ENCODE measurements around the gene GOLGA7B.

The GOLGA7B gene

DNA sequence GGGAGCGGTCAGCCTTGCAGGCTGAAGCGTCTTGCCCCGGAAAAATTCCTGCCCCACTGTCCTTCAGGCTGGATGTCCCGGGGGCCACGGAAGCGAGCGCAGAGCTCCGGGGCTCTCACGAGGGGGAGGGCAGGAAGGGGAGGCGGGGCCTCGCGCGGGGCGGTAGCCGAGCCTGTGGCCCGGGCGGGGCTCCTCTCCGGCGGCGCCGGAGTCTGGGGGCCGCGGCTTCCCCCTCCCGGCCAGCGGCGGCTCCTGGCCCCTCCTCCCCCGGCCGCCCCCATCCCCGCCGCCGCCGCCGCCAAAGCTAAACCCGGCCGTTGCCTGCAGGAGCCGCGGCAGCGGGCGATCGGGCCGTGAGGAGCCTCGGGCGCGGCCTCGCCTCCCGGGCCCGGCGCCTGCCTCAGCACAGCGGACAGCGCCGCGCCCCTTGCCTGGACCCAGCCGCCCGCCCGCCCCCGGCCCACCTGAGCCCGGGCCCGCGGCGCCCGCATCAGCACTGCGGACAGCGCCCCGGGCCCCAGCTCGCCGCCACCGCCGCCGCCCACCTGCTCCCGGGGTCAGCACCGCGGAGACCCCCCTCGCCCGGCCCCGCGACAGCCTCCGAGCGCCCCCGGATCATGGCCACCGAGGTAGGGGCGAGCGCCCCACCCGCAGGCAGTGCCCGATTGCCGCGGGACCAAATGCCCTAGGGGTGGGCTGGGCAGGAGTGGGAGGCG, at the start of gene GOLGA7B:
Gene GOLGA7B (plus strand): TSS at position 157 of the 716 bp plus-strand sequence. CDS start 461 bp downstream, at position 618.
- ATAC-seq: peak; percentile 76
- peak; percentile 67 for DNase-seq

DNA sequence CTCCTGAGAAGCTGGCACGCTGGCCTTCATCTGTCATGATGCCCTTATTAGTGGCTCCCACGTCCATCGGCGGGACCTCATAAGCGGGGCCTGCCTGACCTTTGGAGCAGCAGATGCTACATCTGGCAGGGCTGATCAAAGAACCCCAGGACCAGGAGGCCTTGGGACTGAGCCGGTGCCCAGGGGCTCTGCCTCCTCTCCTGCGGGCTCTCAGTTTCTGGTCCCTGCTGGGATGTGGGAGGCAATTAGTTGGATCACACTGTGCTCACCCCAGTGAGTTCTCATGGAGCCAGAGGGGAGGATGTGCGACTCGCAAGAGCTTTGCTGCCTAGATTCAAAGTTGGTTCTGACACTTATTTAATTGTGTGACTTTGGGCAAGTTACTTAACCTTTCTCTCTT, 49.2 kb upstream of the GOLGA7B start:
- DNase-seq (no peak), ATAC-seq (no peak)

DNA sequence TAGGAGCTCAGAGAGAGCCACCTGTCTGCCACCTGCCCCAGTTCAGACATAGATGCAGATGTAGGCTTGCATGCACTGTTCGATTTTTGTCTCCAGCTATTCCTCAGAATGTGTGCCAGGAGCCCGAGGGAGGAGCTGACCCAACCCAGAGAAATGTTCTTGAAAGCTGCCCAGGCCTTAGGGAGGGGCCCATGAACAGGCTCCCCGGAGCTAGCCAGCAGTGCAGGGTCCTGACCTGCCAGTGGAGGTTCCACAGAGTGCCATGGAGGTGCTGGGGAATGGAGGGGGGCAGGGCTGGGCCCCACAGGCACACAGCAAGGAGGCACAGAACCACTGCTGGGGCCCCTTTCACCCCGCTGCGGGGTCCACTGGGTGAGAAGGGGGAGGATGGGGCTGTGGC, 48.2 kb upstream of the GOLGA7B start:
- ATAC-seq (no peak), DNase-seq (no peak)

DNA sequence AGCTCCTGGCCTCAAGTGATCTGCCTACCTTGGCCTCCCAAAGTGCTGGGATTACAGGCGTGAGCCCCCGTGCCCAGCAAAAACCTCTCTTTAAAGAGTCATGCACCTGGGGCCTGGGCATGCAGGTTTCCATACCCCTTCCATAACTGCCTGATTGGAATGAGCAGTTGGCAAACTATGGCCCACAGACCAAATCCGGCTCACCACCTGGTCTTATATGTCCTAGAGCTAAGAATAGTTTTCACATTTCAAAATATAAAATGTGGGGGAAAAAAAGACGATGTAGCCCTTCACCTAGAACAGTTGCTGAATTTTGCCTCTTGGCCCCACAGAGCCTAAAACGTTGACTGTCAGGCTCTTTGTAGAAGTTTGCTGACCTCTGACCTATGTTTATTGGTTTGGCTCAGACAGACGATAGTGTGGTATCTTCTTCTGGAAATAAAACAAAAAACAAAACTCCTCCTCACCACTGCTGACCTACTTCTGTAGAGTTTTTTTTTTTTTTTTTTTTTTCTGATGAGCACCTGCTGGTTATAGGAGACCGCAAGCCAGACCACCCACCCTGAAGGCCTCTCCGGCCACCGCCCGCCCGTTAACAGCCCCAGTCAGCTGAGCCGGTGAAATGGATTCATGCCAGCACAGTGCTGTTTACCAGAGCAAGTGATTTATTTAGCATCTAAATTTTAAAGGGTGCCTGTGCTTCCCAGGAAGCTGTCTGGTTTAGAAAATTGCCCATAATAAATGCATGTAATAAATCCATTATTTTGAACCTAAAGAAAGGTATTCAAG, 44.4 kb upstream of the GOLGA7B start:
- no peak for ATAC-seq
- DNase-seq: no peak

DNA sequence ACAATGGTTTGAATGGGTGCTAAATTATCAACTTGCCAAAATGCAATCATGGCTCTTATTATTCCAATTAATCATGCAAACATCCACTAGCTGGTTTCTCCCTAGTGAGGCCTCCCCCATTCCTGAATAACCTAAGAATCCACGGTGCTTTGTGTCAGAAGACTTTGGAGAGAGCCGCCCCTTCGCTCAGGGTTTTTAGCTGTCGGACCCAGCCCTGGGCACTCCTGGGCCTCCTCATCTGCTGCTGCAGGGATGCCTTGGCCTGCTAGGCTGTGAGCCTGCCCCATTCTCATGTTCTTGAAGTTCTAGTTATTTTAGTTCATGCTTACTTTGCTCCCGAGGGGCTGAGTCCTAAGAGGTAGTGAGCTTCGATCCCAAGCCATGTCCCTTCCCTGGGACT, 43.7 kb upstream of the GOLGA7B start:
- no peak for ATAC-seq
- DNase-seq: no peak

DNA sequence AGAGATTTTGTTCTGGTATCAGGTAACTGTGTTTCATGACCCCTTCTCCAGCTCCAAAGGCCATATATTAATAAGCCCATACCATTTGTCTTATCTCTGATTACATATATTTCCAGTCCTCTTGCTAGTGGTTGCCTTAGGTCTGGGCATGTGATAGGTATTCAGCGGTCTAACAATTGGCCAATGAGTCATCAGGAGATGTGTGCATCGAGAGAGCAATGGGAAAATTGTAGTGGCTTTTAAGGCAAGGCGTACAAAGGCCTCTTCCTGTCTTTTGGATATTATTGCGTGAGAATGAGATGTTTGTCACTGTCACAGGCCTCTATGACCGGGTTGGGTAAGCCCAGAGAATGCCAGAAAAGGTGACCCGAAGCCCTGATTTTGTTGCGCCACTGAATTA, 39.2 kb upstream of the GOLGA7B start:
- ATAC-seq (no peak), DNase-seq (no peak)

DNA sequence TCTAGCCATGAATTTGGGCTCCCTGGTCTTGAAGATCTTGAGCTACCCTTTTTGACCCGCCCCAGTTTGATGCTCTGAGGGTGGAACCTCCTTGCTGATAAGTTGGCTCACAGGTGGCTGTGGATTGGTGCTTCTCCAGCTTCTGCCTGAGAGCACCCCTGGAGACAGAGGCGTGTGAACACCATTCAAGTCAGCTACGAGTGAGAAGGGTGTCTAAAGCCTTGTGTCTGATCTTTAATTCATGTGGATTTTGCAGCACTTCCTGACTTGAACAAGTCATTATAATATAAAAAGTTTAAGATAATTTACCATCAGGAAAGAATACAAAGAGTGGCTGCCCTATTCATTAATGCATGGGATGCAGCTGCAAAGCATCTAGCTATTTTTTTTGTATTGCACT, 37.7 kb upstream of the GOLGA7B start:
- no peak for ATAC-seq
- no peak for DNase-seq

DNA sequence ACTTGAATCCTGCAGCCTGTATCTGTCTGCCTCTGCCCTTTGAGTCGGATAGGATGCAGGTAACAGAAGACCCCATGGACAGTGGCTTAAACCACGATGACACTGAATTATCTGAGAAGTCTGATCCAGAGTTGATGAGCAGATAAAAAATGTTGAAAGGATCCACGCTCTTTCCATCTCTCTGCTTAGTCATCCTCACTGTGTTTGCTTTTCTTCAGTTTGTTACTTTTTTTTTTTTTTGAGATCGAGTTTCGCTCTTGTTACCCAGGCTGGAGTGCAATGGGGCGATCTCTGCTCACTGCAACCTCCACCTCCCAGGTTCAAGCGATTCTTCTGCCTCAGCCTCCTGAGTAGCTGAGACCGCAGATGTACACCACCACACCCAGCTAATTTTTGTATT, 36.9 kb upstream of the GOLGA7B start:
- ATAC-seq (no peak), DNase-seq (no peak)

DNA sequence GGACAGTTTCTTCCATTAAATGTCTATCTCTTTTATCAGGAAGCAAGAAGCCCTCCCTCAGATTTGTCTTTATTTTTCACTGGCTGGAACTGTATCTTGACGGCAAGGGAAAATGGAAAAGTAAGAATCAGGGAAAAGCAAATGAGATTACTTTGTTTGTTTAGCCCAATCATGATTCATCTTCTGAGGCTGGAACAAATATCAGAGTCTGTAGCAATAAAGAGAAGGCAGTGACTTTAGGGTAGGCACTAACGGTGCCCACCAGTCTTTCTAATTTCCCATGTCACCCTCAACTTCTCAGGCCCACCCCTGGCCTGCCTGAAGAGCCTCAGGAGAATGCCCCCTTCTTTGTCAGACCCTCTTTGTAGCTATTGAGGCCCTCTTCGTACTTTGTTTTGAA, 36.3 kb upstream of the GOLGA7B start:
- DNase-seq (no peak), ATAC-seq (no peak)

DNA sequence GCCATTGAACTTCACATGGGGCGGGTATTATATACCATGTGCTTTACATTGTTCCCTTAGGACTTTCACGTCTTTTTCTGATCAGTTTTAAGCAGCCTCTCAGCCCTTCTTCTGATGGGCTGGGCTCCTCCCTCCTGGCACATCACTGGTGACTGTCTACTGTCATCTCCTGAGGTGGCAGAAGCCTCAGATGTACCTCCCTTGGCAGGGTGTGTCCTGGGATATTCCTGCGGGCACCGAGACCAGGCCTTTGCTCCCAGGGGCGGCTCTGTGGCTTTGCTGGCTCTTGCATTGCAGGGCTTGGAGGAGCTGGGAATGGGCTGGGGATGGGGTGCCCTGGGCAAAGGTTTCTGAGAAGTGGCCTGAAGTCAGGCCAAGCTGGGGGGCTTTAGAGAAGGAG, 34.6 kb upstream of the GOLGA7B start:
- ATAC-seq: no peak
- no peak for DNase-seq

DNA sequence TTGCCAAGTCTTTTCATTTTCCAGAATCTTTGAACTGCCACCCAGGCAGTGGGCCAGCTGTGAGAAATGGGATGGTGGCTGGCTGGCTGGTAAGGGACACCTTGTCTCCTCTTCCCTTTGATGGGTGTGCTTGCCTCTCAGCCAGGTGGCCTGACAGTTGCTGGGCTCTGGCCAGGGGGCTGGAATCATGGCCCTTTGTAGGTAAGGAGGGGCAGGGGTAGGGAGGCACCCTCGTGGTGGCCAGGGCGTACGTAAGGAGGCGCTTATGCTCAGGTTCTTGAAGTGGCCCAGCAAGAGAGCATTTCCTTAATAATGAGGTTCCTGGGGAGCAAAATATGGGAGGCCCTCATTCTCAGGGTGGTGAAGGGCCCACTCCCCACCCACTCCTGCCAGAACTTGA, 33.0 kb upstream of the GOLGA7B start:
- DNase-seq (no peak), ATAC-seq (no peak)

DNA sequence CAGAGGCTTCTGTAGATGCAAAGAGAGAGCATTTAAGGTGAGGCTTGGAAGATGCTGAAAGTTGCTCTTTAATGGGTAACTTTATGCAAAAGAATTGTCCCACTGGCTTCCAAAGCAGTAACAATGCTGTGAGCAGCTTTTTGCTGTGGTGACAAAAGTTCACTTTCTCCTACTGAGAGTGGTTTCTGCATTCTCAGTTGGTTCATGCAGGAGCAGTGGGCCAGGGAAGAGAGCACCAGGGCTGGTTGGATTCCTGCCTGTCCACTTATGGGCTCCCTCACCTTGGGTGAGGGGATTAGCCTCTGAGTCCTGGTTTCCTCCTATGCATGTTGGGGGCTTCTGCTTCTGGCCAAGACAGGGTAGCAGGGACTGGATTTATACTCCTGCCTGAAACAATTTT, 31.1 kb upstream of the GOLGA7B start:
- ATAC-seq: no peak

DNA sequence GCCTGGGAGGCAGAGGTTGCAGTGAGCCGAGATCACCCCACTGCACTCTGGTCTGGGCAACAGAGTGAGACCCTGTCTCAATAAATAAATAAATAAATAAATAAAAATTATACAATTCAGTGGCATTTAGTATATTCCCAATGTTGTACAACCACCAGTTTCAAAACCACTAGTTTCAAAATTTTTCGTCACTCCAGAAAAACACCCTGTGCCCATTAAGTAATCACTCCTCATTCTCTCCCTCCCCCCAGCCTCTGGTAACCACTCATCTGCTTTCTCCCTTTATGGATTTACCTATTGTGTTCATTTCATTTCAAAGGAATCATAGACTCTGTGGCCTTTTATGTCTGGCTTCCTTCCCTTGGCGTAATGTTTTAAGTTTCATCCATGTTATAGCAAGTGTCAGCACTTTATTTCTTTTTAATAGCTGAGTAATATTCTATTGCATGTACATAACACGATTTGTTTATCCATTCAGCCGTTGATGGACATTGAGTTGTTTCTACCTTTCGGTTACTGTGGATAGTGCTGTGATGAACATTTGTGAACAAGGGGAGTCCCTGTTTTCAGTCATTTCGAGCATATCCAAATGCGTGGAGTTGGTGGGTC, 29.4 kb upstream of the GOLGA7B start:
- ATAC-seq (no peak), DNase-seq (no peak)

More for the DNA sequence above, 31.1 kb upstream of the GOLGA7B start:
- DNase-seq: no peak

DNA sequence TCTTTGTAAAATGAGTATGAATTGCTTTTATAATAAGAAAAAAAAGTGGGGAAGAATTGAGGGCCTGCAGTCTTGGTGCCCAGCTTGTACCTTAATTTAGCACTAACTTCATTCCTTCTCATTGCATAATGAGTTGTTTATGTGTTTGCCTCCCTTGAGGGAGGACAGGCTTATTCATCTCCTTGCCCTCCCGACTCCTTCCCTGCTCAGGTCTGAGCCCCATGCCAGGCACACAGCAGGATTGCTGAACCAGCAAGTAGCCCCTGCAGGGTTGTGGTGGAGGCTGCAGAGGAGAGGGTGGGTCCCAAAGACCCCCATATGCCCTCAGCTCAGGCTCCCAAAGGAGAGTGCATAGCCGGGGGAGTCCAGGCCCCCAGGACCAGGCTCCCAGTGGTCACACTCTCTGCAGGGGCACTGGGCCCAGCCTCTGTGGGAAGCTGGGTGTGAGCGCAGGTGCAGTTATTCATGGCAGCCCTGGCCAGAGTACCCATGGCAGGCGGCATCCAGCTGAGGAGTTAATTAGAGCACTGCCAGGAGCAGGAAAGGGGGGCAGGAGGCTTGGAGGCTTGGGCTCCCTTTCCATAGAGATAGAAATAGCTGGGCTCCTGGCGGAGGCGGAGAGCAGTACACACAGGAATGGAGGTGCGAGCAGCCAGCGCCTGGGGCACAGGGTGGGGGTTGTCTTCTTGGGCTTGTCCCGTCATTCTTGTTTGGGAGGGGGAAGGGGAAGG, 28.2 kb upstream of the GOLGA7B start:
- DNase-seq: no peak
- no peak for ATAC-seq

DNA sequence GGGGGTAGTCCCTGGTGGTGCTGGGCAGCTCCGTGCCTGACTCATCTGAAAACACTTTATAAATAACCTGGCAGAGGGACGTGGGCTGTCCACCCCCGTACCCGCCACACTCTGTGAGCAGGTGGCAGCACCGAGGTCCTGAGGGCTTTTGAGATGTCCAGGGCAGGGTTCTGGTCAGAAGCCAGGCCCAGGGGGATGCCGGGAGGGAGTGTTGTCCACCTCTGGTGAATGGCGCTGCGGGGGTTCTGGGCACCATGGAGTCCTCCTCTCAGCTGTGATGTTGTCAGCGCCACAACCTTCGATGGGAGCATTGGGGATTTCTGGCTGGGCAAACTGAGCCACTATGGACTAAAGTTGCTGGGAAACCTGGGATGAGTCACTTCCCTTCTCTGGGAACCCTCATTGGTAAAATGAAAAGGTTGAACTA, 27.4 kb upstream of the GOLGA7B start:
- ATAC-seq: peak; percentile 36
- no peak for DNase-seq

DNA sequence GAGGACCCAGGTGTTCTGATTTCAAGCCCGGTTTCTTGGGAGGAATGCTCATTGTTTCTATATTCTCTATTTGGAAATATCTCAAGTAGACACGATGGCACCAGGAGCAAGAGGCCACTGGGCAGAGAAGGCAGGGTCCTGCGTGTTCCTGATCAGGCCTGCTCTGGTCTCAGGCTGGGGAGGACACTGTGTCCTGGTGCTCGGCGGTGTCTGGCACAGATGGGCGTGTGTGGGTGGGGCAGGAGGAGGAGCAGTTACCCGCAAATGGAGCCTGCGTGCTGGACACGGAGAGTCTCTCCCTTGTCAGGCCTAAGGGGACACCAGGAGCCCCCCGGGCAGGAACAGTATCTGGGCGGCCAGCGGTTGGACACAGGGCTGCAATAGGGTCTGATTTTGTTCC, 25.9 kb upstream of the GOLGA7B start:
- no peak for DNase-seq
- no peak for ATAC-seq

DNA sequence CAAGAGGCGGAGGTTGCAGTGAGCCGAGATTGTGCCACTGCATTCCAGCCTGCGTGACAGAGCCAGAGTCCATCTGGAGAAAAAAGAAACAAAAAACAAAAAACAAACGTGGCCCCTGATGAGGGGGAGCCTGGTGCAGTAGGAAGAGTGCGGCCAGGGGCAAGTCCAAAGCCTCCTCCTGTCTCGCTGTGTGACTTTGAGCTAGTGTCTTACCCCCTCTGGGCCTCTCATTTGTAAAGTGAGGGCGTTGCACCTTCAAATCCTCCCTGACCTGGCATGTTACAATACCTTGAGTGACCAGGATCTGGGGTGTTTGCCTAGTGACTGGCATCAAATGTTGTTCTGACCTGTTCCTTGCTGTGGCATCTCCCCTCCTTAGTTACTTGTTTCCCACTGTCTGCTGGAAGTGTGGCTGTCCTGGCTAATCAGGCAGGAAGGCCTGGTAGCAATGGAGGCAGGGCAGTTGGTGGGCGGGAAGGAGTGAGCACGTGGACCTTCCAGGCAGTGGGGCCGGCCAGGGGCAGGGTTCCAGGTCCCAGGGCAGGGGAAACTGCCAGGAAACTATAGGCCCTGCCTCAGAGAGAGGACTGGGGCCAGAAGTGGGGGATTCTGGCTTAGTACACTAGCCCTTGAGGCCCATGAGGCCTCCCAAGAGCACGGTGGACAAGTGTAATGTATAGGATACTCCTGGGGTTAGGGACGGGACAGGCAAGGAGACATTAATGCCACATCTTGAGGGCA, 24.5 kb upstream of the GOLGA7B start:
- DNase-seq (no peak), ATAC-seq (no peak)

DNA sequence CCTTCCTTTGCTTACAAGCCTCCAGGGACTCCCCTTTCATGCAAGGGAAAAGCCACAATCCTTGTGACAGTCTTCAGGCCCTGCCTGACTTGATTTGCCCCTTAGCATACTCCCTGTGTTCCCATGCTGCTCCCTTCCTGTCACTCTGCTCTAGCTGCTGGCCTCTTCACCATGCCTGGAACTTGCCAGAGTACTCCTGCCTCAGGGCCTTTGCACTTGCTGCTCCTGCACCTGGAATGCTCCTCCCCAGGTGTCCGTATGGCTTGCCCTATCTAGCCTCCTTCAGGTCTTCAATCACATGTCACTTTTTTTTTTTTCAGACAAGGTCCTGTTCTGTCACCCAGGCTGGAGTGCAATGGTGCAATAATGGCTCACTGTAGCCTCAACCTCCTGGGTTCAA, 22.8 kb upstream of the GOLGA7B start:
- no peak for ATAC-seq
- no peak for DNase-seq

DNA sequence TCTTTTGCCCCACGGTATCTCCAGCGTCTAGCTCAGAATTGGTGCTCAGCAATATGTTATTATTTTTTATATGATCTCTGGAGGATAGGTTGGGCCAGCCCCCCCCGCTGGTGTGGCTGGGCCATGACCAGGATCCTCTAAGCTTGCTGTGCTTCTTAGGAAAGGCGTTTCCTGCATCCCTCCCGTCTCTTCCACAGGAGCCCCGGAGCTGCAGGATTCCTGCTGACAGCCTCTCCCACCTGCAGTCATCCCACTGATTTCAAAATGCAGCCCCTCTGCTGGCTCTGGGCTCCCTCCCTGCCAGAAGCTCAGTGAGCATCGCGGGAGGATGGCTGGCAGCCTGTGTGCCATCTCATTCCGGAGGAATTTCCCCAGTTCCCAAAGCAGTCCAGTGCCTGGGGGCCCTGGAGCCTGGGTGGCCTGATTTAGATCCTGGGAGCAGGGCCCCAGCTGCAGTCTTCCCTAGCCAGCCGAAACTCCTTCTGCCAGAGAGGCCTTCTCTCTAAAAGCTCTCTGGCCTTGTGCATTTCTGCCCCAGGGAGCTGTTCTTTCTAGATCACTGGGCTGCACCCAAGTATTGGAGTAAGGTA, 21.8 kb upstream of the GOLGA7B start:
- ATAC-seq (no peak), DNase-seq (no peak)

DNA sequence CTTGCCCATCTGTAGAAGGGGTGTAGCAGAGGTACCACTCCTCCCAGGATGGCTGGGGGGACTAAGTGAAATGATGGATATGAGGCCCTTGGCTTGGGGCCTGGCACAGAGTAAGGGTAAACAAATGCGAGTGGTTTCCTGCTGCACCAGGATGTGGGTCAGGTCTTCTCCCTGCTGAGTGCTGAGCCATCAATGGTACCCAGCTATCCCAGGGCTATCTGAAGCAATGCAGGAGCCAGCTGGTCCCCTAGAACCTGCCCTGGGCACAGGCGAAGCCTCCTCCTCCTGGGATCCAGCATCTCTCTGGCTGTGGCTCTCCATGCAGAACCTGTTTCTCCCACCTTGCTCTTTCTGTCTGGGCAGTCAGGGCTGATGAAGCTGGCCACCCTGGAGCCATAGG, 20.9 kb upstream of the GOLGA7B start:
- DNase-seq (no peak), ATAC-seq (peak; percentile 24)

DNA sequence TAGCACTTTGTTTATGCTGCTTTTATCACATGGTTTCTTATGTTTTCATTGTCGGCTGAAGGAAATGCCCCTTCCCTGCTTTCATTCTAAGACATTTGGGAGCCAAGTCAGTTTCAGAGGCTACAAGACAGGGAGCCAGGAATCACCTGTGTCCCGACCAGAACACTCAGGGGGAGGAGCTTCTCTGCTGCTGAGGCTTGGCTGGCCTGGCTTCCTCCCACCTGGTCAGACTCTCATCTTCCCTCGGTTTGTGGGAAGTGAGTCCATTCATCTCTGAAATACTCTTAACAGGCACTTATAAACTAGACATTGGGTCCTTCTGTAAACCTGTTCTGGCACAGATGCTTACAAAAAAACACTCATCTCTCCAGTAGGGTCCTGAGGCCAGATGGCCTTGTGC, 19.6 kb upstream of the GOLGA7B start:
- no peak for ATAC-seq
- no peak for DNase-seq

DNA sequence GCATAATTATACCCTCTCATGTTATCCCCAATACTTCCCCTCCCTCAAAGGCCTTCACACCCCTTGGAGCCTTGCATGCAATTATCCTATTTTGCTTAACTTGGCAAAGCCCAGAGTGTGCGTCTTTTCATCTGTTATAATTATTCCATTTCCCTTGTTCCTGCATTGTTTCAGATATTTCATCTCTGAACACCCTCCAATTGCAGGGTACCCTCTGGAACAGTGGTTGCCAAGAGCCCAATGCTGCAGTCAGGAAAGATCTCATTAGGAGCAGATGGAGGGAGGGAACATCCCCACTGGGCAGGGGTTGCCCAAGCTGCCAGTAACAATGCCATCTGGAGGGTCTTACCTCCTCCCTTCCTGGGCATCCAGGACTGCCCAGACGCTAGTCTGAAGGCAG, 18.4 kb upstream of the GOLGA7B start:
- no peak for DNase-seq
- ATAC-seq: no peak
